Stimulated activated CD4-positive, alpha-beta T cell treated with anti-CD3 and anti-CD28 coated beads, Interleukin-12 subunit alpha, Interleukin-12 subunit beta, amount 100 ng/mL, for 48 hours (primary cell): ENCODE results near the gene AP1S1.
A peak's percentile ranks its signal among the peaks of the same experiment; 100 is the strongest.

Experiments
- DNase-seq, 3 donors: peaks; one replicate each; pipeline ENCODE4 v3.0.0-alpha.2; 2020; ENCODE audit warnings: low read depth in 2 of 3, low spot score in 1 of 3

The AP1S1 gene

GRCh38 chr7:101156277-101156676, 2.0 kb downstream of the AP1S1 start:
- DNase-seq: no peak

GRCh38 chr7:101156866-101157589, 2.8 kb downstream of the AP1S1 start:
- no peak for DNase-seq

GRCh38 chr7:101159696-101160674, 5.7 kb downstream of the AP1S1 start:
- no peak for DNase-seq

- DNase-seq: no peak
Observed at GRCh38 chr7:101160910-101161309, 6.6 kb downstream of the AP1S1 start.

- DNase-seq: no peak
Observed at GRCh38 chr7:101161692-101162471, 7.6 kb downstream of the AP1S1 start.

- no peak for DNase-seq
Observed at GRCh38 chr7:101162551-101163278, 8.4 kb downstream of the AP1S1 start.

GRCh38 chr7:101163279-101164070, 9.2 kb downstream of the AP1S1 start:
- no peak for DNase-seq

- no peak for DNase-seq
Observed at GRCh38 chr7:101164071-101164840, 10.0 kb downstream of the AP1S1 start.

- peak; percentile 87 to 92 (median 89) for DNase-seq
Observed at GRCh38 chr7:101165075-101165957, 11.0 kb downstream of the AP1S1 start, which contains the start of gene VGF. Gene VGF (minus strand): TSS chr7:101165569. CDS start chr7:101164843, 726 bp downstream.

- DNase-seq: no peak
Observed at GRCh38 chr7:101165958-101166647, 11.8 kb downstream of the AP1S1 start.

GRCh38 chr7:101166648-101166908, 12.3 kb downstream of the AP1S1 start:
- DNase-seq: no peak

- DNase-seq: no peak
Observed at GRCh38 chr7:101166909-101167644, 12.8 kb downstream of the AP1S1 start.

- DNase-seq: no peak
Observed at GRCh38 chr7:101167645-101168411, 13.6 kb downstream of the AP1S1 start.

GRCh38 chr7:101168412-101169049, 14.3 kb downstream of the AP1S1 start:
- DNase-seq: no peak

- no peak for DNase-seq
Observed at GRCh38 chr7:101169110-101169837, 15.0 kb downstream of the AP1S1 start.
